ENCODE data around the gene RNASEL. TPM values are rescaled to one million over a fixed set of nuclear protein-coding genes. Genes with fewer than 3 reads are reported as not detected.
A peak's percentile ranks its signal among the peaks of the same experiment; 100 is the strongest.

The RNASEL gene
- total RNA-seq, 1 experiment from 2014 or later, result 1.2 TPM

- Histone ChIP-seq H3K9me3 (ENCODE audit: control insufficient read depth, insufficient read depth, low read depth, low read length) (no peaks in the 10 kb centered on the region), H3K27me3 (ENCODE audit: control insufficient read depth, insufficient read depth, low read length) (no peaks in the 10 kb centered on the region), H3K27ac (ENCODE audit: low read length) (no peak overlapping the region), H3K4me3 (ENCODE audit: low read depth in 2 of 2, low read length in 2 of 2) (peak overlapping the region; percentile 51 to 93), H3K36me3 (ENCODE audit: control insufficient read depth, insufficient read depth, low read length) (no peaks in the 10 kb centered on the region), H3K4me1 (ENCODE audit: control insufficient read depth, insufficient read depth, low read length) (peaks cover 2% of the 10 kb centered on the region; the same call in 1 of the 2 replicates)
- no TSS peak for BruUV-seq (replicated peaks)
- intact Hi-C loops (cut with micrococcal nuclease; ENCODE audit: unreplicated experiment) (no loop called here), in situ Hi-C loops (cut with HindIII; ENCODE audit: low pct_unique_long_range_greater_than_20kb, low sequenced_read_pairs) (no loop called here)
- no peak for TF ChIP-seq POLR2AphosphoS5 (IDR thresholded peaks at IDR 0.05; ENCODE audit: low read depth, low read length)
- TF ChIP-seq TCF7L2 (IDR thresholded peaks at IDR 0.05; ENCODE audit: low read depth, low read length), result no peak
- no peak for TF ChIP-seq REST (IDR thresholded peaks at IDR 0.05; ENCODE audit: insufficient read depth in 1 of 2, low read depth in 2 of 2, low read length in 1 of 2)
- no peak for TF ChIP-seq SIN3A (IDR thresholded peaks at IDR 0.05; ENCODE audit: borderline replicate concordance, insufficient read depth, low read depth, low read length)
- TF ChIP-seq CTCF (IDR thresholded peaks at IDR 0.05), result no peak
- ChIA-PET POLR2A (no interaction called here), CTCF (no interaction called here)
- DNase-seq (ENCODE audit: low read depth, low spot score) (no peak), ATAC-seq (no peak)
These were observed 1.2 kb downstream of the RNASEL start for GRCh38 chr1:182587666-182588499.

GRCh38 chr1:182587093-182587492 is 2.0 kb downstream of the RNASEL start:
- Histone ChIP-seq H3K4me1 (ENCODE audit: control insufficient read depth, insufficient read depth, low read length) (peaks cover 2% of the 10 kb centered on the region; the same call in 1 of the 2 replicates), H3K4me3 (ENCODE audit: low read depth in 2 of 2, low read length in 2 of 2) (no peak overlapping the region), H3K27ac (ENCODE audit: low read length) (no peak overlapping the region), H3K36me3 (ENCODE audit: control insufficient read depth, insufficient read depth, low read length) (no peaks in the 10 kb centered on the region), H3K9me3 (ENCODE audit: control insufficient read depth, insufficient read depth, low read depth, low read length) (no peaks in the 10 kb centered on the region), H3K27me3 (ENCODE audit: control insufficient read depth, insufficient read depth, low read length) (no peaks in the 10 kb centered on the region)
- intact Hi-C loops (cut with micrococcal nuclease; ENCODE audit: unreplicated experiment), result no loop called here
- in situ Hi-C loops (cut with HindIII; ENCODE audit: low pct_unique_long_range_greater_than_20kb, low sequenced_read_pairs), result no loop called here
- POLR2A ChIA-PET, result no interaction called here
- CTCF ChIA-PET, result no interaction called here
- BruUV-seq (replicated peaks), result no TSS peak
- no peak for ATAC-seq
- DNase-seq (ENCODE audit: low read depth, low spot score), result no peak
- TF ChIP-seq CTCF (IDR thresholded peaks at IDR 0.05) (no peak), SIN3A (IDR thresholded peaks at IDR 0.05; ENCODE audit: borderline replicate concordance, insufficient read depth, low read depth, low read length) (no peak), POLR2AphosphoS5 (IDR thresholded peaks at IDR 0.05; ENCODE audit: low read depth, low read length) (no peak), REST (IDR thresholded peaks at IDR 0.05; ENCODE audit: insufficient read depth in 1 of 2, low read depth in 2 of 2, low read length in 1 of 2) (no peak), TCF7L2 (IDR thresholded peaks at IDR 0.05; ENCODE audit: low read depth, low read length) (no peak)

Data from Panc1 (cell line).